Endothelial cell of umbilical vein (primary cell): Measurements from ENCODE around the gene FOXL3.

ENCODE experiments used
- EZH2 ChIP-seq: IDR thresholded peaks from 2 replicates; pipeline ENCODE4 v1.6.1; 2012; ENCODE audit warnings: borderline replicate concordance, low read depth, mild to moderate bottlenecking, moderate library complexity, low read length, inconsistent platforms; ENCODE audit not compliant: severe bottlenecking
- POLR2A ChIP-seq: IDR thresholded peaks from 2 replicates; pipeline ENCODE4 v1.6.1; 2012; ENCODE audit warnings: low read depth, mild to moderate bottlenecking, control low read depth, low read length
- POLR2AphosphoS5 ChIP-seq: IDR thresholded peaks from 2 replicates; pipeline ENCODE4 v1.6.1; 2012; ENCODE audit warnings: low read depth, mild to moderate bottlenecking, control low read depth, low read length, moderate library complexity; ENCODE audit not compliant: insufficient read depth
- TF ChIP-seq, protein P1 (sequence below), 2 donors: IDR thresholded peaks; 1 replicate in 1 of 2; 2 replicates in 1 of 2; pipeline ENCODE4 v1.5.1; 2011; ENCODE audit warnings: low read length in 2 of 2, mild to moderate bottlenecking in 2 of 2, moderate library complexity in 2 of 2, control low read depth in 1 of 2, inconsistent platforms in 1 of 2, low read depth in 1 of 2; ENCODE audit not compliant: insufficient read depth in 1 of 2; ENCODE audit errors: extremely low read depth in 1 of 2

DNA sequence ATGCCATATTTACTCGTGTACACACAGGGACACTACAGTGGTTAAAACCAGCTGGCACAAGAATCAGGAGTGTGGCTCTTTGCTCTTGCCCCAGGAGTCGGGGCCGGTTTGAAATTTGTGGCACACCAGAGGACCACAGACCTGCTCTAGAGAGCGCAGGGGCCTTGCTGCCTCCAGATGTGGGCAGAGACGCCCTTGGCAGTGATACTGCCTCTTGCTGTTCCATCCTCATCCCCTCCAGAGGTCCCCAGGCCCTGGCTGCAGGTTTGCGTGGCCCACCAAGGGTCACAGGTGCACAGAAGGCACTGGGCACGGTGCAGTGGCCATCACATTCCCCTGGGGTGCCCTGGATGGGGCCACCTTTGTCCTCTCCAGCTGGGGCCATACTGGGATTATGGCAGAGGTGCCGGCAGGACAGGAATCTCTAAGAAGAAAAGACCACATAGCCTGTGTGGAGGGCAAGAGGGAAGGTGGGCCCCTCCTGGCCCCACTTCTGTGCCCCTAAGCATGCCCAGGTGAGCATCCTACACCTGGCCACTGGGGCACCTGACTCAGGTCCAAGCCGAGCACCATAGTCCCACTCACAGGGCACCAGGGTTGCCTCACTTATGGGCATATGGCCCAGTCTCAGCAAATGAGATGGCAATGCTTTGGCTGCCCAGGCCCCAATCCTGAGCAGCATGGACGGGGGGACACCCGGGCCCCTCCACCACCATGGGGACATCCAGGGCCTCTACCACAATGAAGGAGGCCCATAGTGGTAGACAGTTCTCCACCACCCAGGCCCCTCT lies 45.6 kb downstream of the FOXL3 start:
- no peak for TF ChIP-seq POLR2A
- TF ChIP-seq EZH2, result no peak
- TF ChIP-seq, protein P1, sequence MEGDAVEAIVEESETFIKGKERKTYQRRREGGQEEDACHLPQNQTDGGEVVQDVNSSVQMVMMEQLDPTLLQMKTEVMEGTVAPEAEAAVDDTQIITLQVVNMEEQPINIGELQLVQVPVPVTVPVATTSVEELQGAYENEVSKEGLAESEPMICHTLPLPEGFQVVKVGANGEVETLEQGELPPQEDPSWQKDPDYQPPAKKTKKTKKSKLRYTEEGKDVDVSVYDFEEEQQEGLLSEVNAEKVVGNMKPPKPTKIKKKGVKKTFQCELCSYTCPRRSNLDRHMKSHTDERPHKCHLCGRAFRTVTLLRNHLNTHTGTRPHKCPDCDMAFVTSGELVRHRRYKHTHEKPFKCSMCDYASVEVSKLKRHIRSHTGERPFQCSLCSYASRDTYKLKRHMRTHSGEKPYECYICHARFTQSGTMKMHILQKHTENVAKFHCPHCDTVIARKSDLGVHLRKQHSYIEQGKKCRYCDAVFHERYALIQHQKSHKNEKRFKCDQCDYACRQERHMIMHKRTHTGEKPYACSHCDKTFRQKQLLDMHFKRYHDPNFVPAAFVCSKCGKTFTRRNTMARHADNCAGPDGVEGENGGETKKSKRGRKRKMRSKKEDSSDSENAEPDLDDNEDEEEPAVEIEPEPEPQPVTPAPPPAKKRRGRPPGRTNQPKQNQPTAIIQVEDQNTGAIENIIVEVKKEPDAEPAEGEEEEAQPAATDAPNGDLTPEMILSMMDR (IDR thresholded peaks at IDR 0.05; ENCODE audit: extremely low read depth in 1 of 2, insufficient read depth in 1 of 2, low read depth in 1 of 2, low read length in 2 of 2), result no peak
- no peak for TF ChIP-seq POLR2AphosphoS5
